Activated CD8-positive, alpha-beta memory T cell treated with anti-CD3 and anti-CD28 coated beads for 48 hours (primary cell): Measurements from ENCODE around the gene SPATA2.
A peak's percentile ranks its signal among the peaks of the same experiment; 100 is the strongest.

Experiments used
- DNase-seq, 3 experiments: peaks; one replicate each; pipeline ENCODE4 v3.0.0-alpha.2; 2020; ENCODE audit warnings: low read depth in 2 of 3, low spot score in 2 of 3

The SPATA2 gene

GRCh38 chr20:49935746-49936152 is 20.4 kb upstream of the SPATA2 start:
- DNase-seq, result no peak

- no peak for DNase-seq
Measured at GRCh38 chr20:49929142-49929494, 13.8 kb upstream of the SPATA2 start.

GRCh38 chr20:49928411-49929141 is 13.2 kb upstream of the SPATA2 start:
- peak; percentile 38 to 66 (median 60) for DNase-seq

- no peak for DNase-seq
Measured at GRCh38 chr20:49925901-49926454, 10.6 kb upstream of the SPATA2 start.

- DNase-seq, result no peak
Measured at GRCh38 chr20:49924247-49924646, 8.9 kb upstream of the SPATA2 start.

- DNase-seq, result no peak
Measured at GRCh38 chr20:49919461-49919860, 4.1 kb upstream of the SPATA2 start.

GRCh38 chr20:49919009-49919408 is 3.7 kb upstream of the SPATA2 start:
- DNase-seq, result no peak

- DNase-seq, result no peak
Measured at GRCh38 chr20:49918446-49918845, 3.1 kb upstream of the SPATA2 start.

- DNase-seq, result no peak
Measured at GRCh38 chr20:49916146-49917002, 1.0 kb upstream of the SPATA2 start.

GRCh38 chr20:49915118-49915379 is 280 bp downstream of the SPATA2 start:
- DNase-seq, result no peak

GRCh38 chr20:49914310-49915117 is 815 bp downstream of the SPATA2 start:
- DNase-seq, result no peak

GRCh38 chr20:49913399-49914047 is 1.8 kb downstream of the SPATA2 start:
- no peak for DNase-seq

- DNase-seq, result no peak
Measured at GRCh38 chr20:49910340-49910706, 5.0 kb downstream of the SPATA2 start.

- no peak for DNase-seq
Measured at GRCh38 chr20:49909499-49910339, 5.6 kb downstream of the SPATA2 start.

GRCh38 chr20:49908258-49908565 is 7.1 kb downstream of the SPATA2 start:
- no peak for DNase-seq

- DNase-seq, result no peak
Measured at GRCh38 chr20:49907405-49908257, 7.7 kb downstream of the SPATA2 start.

GRCh38 chr20:49906615-49907154 is 8.6 kb downstream of the SPATA2 start:
- DNase-seq, result no peak

GRCh38 chr20:49906101-49906604 is 9.2 kb downstream of the SPATA2 start:
- no peak for DNase-seq
